HL-60/S4 treated with retinoic acid at 250 ng/mL for 4 days and 3 days (cell line): ENCODE measurements around the gene NCAM1.
"Not testable (repeated sequence)": the region's sequence is repeated elsewhere in the genome, so short reads cannot be mapped to it uniquely, and the experiment has no call there.

ENCODE experiments used
- in situ Hi-C: fragments of 300-500 bp; cut with MboI; formaldehyde crosslinking; loops from 2 replicates; pipeline ENCODE4 v1.7.0; 2022; ENCODE audit warnings: low sequenced_read_pairs

Gene NCAM1

GRCh38 chr11:113018913-113019312 is 57.7 kb downstream of the NCAM1 start:
- in situ Hi-C loops, result no loop called here

GRCh38 chr11:113019711-113020110 is 58.5 kb downstream of the NCAM1 start:
- in situ Hi-C loops, result no loop called here

- in situ Hi-C loops, result no loop called here
These were observed 59.9 kb downstream of the NCAM1 start for GRCh38 chr11:113021111-113021510.

GRCh38 chr11:113022262-113022661 is 61.0 kb downstream of the NCAM1 start:
- in situ Hi-C loops, result no loop called here

GRCh38 chr11:113023228-113023627 is 62.0 kb downstream of the NCAM1 start:
- in situ Hi-C loops, result no loop called here

GRCh38 chr11:113023986-113024385 is 62.8 kb downstream of the NCAM1 start:
- in situ Hi-C loops, result no loop called here

DNA sequence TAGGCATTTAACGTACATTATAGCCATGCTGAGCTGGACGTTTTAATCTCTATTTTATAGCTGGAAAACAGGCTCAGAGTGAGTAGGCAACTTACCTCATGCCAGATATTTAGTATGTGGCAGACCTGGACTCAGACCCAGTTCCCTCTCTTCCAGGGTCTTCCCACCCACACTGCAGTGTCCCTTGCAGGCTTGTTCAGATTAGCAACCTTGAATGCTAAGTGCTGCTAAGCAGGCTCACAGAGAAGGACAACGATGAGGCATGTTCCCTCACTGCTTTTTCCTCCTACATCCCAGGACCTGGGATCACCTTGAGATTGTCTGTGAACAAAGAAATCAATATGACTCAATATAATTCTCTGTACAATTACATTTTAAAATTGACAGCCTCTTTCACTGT is 65.6 kb downstream of the NCAM1 start:
- in situ Hi-C loops, result no loop called here

- in situ Hi-C loops, result no loop called here
These were observed 73.4 kb downstream of the NCAM1 start for GRCh38 chr11:113034576-113034975.

DNA sequence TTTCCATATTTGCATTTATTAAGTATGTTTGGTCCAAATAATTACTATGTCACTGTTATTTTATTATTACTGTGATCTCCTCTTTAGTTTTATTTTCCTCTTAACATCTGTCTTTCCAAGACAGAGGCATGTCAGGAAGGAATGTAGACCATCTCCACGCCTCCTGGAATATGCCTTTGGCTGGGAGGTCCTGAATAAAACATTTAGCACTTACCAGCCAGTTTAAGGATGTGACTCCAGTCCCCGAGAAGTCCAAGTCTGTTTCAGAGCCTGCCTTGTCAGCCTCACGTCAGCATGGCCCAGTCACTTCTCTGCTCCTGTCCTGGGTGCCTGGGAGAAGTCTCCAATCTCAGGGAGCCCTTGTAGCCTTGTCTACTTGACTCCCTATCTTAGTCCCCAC is 74.5 kb downstream of the NCAM1 start:
- in situ Hi-C loops, result no loop called here

- in situ Hi-C loops, result no loop called here
These were observed 82.5 kb downstream of the NCAM1 start for GRCh38 chr11:113043698-113044097.

DNA sequence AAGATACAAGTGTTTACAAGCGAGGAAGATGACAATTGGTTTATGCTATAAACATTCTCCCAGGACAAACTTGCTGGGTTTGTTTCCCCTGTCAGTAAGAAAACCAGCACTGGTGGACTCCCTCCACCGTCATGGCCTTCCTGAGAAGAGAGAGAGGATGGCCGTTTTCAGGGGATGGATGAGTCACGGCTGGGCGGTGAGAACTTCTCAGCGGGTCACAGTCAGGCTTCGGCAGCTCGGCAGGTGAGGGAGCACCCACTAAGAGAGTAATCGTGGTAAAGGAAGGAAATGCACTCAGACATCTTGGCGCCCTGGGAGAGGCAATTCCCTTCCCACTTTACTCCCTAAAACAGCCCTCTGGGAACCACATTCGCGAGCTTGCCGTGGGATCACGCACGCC is 83.9 kb downstream of the NCAM1 start:
- in situ Hi-C loops, result no loop called here

DNA sequence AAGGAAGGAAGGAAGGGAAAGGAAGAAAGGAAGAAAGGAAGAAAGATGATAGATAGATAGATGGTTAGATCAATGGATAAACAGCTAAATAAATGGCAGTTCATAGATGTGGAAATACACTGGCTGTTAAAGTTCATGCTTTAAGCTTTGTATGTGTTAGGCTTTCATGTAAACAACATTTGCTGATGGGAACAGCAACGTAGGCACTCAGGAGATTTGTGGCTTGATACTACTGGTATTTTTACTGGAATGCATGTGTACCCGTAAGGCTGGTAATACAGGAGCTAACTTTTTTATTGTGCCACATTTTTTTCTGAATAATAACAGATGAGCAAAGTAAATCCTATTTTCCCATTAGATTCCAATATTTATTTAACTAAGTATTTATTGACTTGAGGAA is 85.6 kb downstream of the NCAM1 start:
- in situ Hi-C loops, result no loop called here

DNA sequence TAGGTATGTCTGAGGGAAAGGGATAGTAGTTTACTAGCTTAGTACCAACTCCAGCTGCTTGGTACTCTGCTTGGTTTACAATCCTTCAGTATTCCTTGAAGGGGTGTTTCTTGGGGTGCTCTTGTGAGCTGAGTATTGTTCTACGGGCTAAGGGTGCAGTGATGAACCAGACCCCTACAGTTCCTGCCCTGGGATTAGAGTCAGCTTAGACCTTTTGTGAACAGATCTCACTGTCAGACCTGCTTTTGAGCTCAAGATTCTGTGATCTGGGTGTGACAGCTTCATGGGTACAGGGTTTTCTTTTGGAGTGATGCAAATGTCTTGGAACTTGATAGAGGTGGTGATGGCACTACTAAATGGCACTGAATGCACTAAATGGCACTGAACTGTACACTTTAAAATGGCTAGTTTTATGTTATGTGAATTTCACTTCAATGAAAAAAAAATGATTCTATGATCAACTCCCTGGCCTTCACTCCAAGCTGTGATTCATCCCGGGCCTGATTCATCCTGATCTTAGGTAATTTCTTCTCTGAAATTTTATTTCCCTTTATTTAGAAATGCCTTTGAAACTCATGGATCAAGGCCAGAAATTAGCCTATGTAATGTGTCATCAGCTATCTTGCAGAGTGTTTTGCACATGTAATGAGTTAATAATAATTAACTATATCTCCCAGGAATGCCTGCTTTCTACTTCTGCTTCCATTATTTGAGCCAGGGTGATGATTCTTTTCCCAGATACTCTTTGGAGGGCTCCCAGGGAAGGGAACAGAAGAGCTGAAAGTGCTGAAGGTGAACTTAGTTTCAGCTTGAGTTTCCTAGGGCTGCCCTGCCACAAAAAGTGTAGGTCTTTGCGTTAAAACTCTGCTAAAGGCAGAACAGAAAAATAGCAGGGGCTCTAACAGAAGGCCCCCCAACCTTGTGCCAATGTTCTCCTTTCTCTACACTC is 87.9 kb downstream of the NCAM1 start:
- in situ Hi-C loops, result no loop called here

- in situ Hi-C loops, result not testable (repeated sequence)
These were observed 91.8 kb downstream of the NCAM1 start for GRCh38 chr11:113053042-113053441.

GRCh38 chr11:113057038-113057437 is 95.8 kb downstream of the NCAM1 start:
- in situ Hi-C loops, result no loop called here

- in situ Hi-C loops, result no loop called here
These were observed 98.3 kb downstream of the NCAM1 start for GRCh38 chr11:113059548-113059947.

GRCh38 chr11:113065330-113065729 is 104.1 kb downstream of the NCAM1 start:
- in situ Hi-C loops, result no loop called here

DNA sequence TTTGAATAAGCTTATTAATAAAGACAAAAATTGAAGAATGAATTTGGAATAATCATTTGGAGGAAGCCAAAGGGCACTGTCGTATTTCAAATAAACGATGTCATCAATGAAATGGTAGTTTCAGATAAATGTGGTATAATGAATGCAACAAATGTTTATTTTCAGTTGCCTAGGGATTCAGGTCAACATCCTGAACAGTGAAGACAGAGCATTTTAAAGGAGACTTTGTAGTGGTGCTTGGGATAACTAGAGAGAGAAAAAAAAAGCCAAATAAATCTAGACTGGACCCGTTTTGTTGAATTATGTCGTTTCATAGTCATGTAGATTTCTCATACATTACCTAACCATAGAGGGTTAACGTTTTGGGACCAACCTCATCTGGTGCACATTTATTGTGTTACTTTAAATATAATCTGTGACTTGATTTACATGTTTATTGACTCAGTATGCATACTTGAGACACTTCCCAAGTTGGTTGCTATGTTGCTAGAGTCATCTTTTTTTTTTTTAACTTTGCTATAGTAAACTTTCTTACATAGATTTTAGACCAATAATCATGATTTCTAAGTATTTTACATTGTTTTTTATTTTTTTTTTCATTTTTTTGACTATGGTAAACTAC is 111.1 kb downstream of the NCAM1 start:
- in situ Hi-C loops, result no loop called here

DNA sequence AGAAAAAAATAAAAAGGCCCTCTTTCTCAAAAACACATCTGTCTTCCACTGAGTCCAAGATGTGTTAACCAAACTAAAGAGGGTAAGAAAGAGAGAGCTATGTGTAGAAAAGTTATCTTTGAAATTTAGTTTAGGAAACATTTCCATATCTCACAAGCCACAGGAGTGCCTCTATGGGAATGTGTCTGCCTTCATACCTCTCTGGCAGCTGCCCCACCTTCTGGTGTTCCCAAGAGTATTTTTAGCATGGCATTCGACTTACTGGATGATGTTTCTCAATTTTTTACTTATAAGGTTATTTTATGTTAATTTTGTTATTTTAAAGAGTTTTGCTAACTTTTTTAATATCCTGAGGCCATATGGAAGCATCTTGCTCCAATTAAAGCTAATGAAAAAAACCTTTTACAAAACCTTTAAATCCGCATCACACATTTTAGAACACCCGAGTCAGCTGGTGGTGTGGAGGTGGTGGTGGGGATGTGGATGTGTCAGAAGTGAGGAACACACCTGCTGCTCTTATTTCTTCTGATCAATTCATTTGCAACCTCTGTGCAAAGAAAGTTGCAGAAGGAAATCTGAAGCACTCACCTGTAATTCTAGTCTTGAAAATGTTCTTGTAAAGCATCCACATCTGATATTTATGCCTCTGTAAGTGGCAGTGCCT is 112.2 kb downstream of the NCAM1 start:
- in situ Hi-C loops, result no loop called here

- in situ Hi-C loops, result no loop called here
These were observed 114.4 kb downstream of the NCAM1 start for GRCh38 chr11:113075586-113076095.

- in situ Hi-C loops, result no loop called here
These were observed 116.2 kb downstream of the NCAM1 start for GRCh38 chr11:113077379-113077778.
